ENCODE measurements around the gene DGUOK.

- TF ChIP-seq TAF1 (IDR thresholded peaks at IDR 0.05; ENCODE audit: low read depth, low read length) (no peak), PAX5 (IDR thresholded peaks at IDR 0.05; ENCODE audit: insufficient read depth, low read length, severe bottlenecking) (no peak), POLR2A (IDR thresholded peaks at IDR 0.05; ENCODE audit: low read depth, low read length) (no peak)
Observed at GRCh38 chr2:73938718-73939352, 12.2 kb downstream of the DGUOK start.

Data from GM12891 (cell line).